IMR-90 (cell line): ENCODE measurements around the gene UGT1A10. TPM values are rescaled to one million over a fixed set of nuclear protein-coding genes. Genes with fewer than 3 reads are reported as not detected.

Experiments used
- ATAC-seq: fragments of 200-7000 bp; cut with Tn5 transposase; 2 replicates; pipeline ENCODE4 v1.9.1; 2020; ENCODE audit warnings: low read depth, mild to moderate bottlenecking, moderate library complexity
- BruUV-seq: library from RNA; stranded (reverse); fragments of 400-500 nt; replicated peaks from 2 replicates; lab custom pipeline; 2021; lab: Mats Ljungman, UMichigan
- CTCF ChIA-PET: fragments of 300-600 bp; formaldehyde crosslinking; extraction: SDS; loops from one replicate; lab custom pipeline; 2021; ENCODE audit warnings: antibody characterized with exemption; lab: Yijun Ruan, JAX
- POLR2A ChIA-PET: fragments of 300-600 bp; sonication (Branson Sonifier 250); formaldehyde crosslinking; loops from one replicate; lab custom pipeline; 2022; ENCODE audit warnings: antibody characterized with exemption; ENCODE audit not compliant: unreplicated experiment; lab: Charles Lee
- DNase-seq: peaks from one replicate; pipeline ENCODE4 v3.0.0; 2013
- H2AFZ ChIP-seq: replicated peaks from 2 replicates; pipeline ENCODE3; 2013; ENCODE audit warnings: low read length, mild to moderate bottlenecking; ENCODE audit not compliant: poor library complexity
- H2AK5ac ChIP-seq: 2 replicates; pipeline ENCODE4 v1.6.1; 2013; ENCODE audit warnings: low read depth, low read length, inconsistent platforms
- H2AK9ac ChIP-seq: replicated peaks from 2 replicates; pipeline ENCODE3; 2013; ENCODE audit warnings: mild to moderate bottlenecking, low read depth, low read length, moderate library complexity; ENCODE audit not compliant: poor library complexity
- H2BK120ac ChIP-seq: 2 replicates; pipeline ENCODE4 v1.6.1; 2013; ENCODE audit warnings: low read depth, low read length, inconsistent platforms
- H2BK15ac ChIP-seq: 3 replicates; pipeline ENCODE4 v1.6.1; 2013; ENCODE audit warnings: low read depth, low read length, inconsistent platforms
- H2BK20ac ChIP-seq: 2 replicates; pipeline ENCODE4 v1.6.1; 2013; ENCODE audit warnings: low read depth, mild to moderate bottlenecking, inconsistent platforms, low read length, moderate library complexity
- H2BK5ac ChIP-seq: 2 replicates; pipeline ENCODE4 v1.6.1; 2013; ENCODE audit warnings: mild to moderate bottlenecking, low read depth, low read length, inconsistent platforms; ENCODE audit not compliant: poor library complexity, severe bottlenecking
- H3K14ac ChIP-seq: replicated peaks from 2 replicates; pipeline ENCODE4 v1.6.1; 2013; ENCODE audit warnings: low read depth, low read length, inconsistent platforms
- H3K18ac ChIP-seq: 2 replicates; pipeline ENCODE4 v1.6.1; 2013; ENCODE audit warnings: low read depth, low read length, control low read depth
- H3K23ac ChIP-seq: 2 replicates; pipeline ENCODE4 v1.6.1; 2013; ENCODE audit warnings: low read depth, low read length, inconsistent platforms
- H3K27ac ChIP-seq: 2 replicates; pipeline ENCODE4 v1.5.1; 2013; ENCODE audit warnings: mild to moderate bottlenecking, control low read depth, low read length; ENCODE audit not compliant: insufficient read depth
- H3K27me3 ChIP-seq: 2 replicates; pipeline ENCODE4 v1.6.1; 2013; ENCODE audit warnings: low read length; ENCODE audit not compliant: control insufficient read depth, insufficient read depth
- H3K36me3 ChIP-seq: 2 replicates; pipeline ENCODE4 v1.6.1; 2013; ENCODE audit warnings: low read length, mixed read lengths; ENCODE audit not compliant: control insufficient read depth, insufficient read depth
- H3K4ac ChIP-seq: 2 replicates; pipeline ENCODE4 v1.6.1; 2013; ENCODE audit warnings: low read depth, low read length, inconsistent platforms
- H3K4me1 ChIP-seq: 2 replicates; pipeline ENCODE4 v1.6.1; 2013; ENCODE audit warnings: low read length, mixed read lengths; ENCODE audit not compliant: control insufficient read depth, insufficient read depth
- H3K4me2 ChIP-seq: 2 replicates; pipeline ENCODE4 v1.6.1; 2013; ENCODE audit warnings: low read depth, mild to moderate bottlenecking, control low read depth, low read length, moderate library complexity
- H3K4me3 ChIP-seq: 2 replicates; pipeline ENCODE4 v1.5.1; 2013; ENCODE audit warnings: low read depth, mild to moderate bottlenecking, control low read depth, low read length, moderate library complexity; ENCODE audit not compliant: insufficient read depth
- H3K56ac ChIP-seq: 2 replicates; pipeline ENCODE4 v1.6.1; 2013; ENCODE audit warnings: low read length, inconsistent platforms; ENCODE audit not compliant: insufficient read depth; ENCODE audit errors: extremely low read depth
- H3K79me1 ChIP-seq, 2 experiments: 2 replicates each; pipeline ENCODE4 v1.6.1; 2013; ENCODE audit warnings: low read length in 2 of 2, inconsistent platforms in 1 of 2, low read depth in 1 of 2
- H3K9ac ChIP-seq: 2 replicates; pipeline ENCODE4 v1.6.1; 2013; ENCODE audit warnings: low read depth, low read length, control low read depth
- H3K9me1 ChIP-seq: 2 replicates; pipeline ENCODE4 v1.6.1; 2013; ENCODE audit warnings: low read length, inconsistent platforms; ENCODE audit not compliant: insufficient read depth
- H3K9me3 ChIP-seq: 2 replicates; pipeline ENCODE4 v1.6.1; 2013; ENCODE audit warnings: low read length; ENCODE audit not compliant: control insufficient read depth, insufficient read depth
- H4K20me1 ChIP-seq: 2 replicates; pipeline ENCODE4 v1.6.1; 2013; ENCODE audit warnings: low read length, inconsistent platforms; ENCODE audit not compliant: insufficient read depth
- H4K5ac ChIP-seq: 2 replicates; pipeline ENCODE4 v1.6.1; 2013; ENCODE audit warnings: mild to moderate bottlenecking, low read depth, low read length, control low read depth
- H4K8ac ChIP-seq, 2 experiments: 2 replicates each; pipeline ENCODE4 v1.6.1; 2013; ENCODE audit warnings: low read depth in 2 of 2, low read length in 2 of 2, control low read depth in 1 of 2, inconsistent platforms in 1 of 2
- H4K91ac ChIP-seq: 2 replicates; pipeline ENCODE4 v1.6.1; 2013; ENCODE audit warnings: low read depth, low read length, inconsistent platforms; ENCODE audit not compliant: insufficient read depth
- CHD1 ChIP-seq: IDR thresholded peaks from 2 replicates; pipeline ENCODE4 v1.6.1; 2012; ENCODE audit warnings: low read depth, low read length, improper control_type of control experiment
- WGBS, 2 experiments: methylation state at CpG; one replicate each; pipeline versions ENCODE4 v1.1.5 to v1.1.7; 2013; ENCODE audit warnings: missing lambda C conversion rate in 2 of 2; ENCODE audit not compliant: insufficient read length in 1 of 2; ENCODE audit errors: extremely low coverage in 2 of 2; 5-methylcytosine and 5-hydroxymethylcytosine counted together
- dilution Hi-C: fragments of 300-500 bp; cut with HindIII; formaldehyde crosslinking; loops from one replicate; pipeline ENCODE4 v1.14.3; 2018; ENCODE audit warnings: low sequenced_read_pairs; ENCODE audit not compliant: unreplicated experiment
- in situ Hi-C: fragments of 300-500 bp; cut with MboI; formaldehyde crosslinking; loops from 3 replicates; pipeline ENCODE4 v1.14.3; 2019; ENCODE audit warnings: low sequenced_read_pairs, inconsistent platforms, mixed read lengths
- intact Hi-C: fragments of 100-400 bp; cut with micrococcal nuclease; formaldehyde crosslinking; loops from 2 replicates; pipeline ENCODE4 v1.10.0; 2022
- polyA plus RNA-seq, 3 experiments: library from polyadenylated mRNA; depleted of rRNA; stranded (reverse); fragments of >200 nt; gene quantifications; 2 replicates each; pipeline ENCODE4 v1.2.3, GENCODE V29; 2012; ENCODE audit warnings: low replicate concordance in 1 of 3
- total RNA-seq: library from RNA; depleted of rRNA; stranded (reverse); fragments of >200 nt; gene quantifications from 2 replicates; pipeline ENCODE4 v1.2.3, GENCODE V29; 2012

The UGT1A10 gene
- total and polyA plus RNA-seq, 2 of the 4 experiments (the other 2 are of a cell fraction), result not detected

GRCh38 chr2:233603520-233603919, 32.7 kb upstream of the UGT1A10 start:
- Histone ChIP-seq H2AK5ac (no peak overlapping the region), H3K9me1 (no peaks in the 10 kb centered on the region), H3K56ac (no peak overlapping the region), H3K18ac (no peak overlapping the region), H4K8ac (no peak overlapping the region), H2AK9ac (no peak overlapping the region), H3K36me3 (no peaks in the 10 kb centered on the region), H3K4me2 (no peak overlapping the region), H4K20me1 (no peaks in the 10 kb centered on the region), H3K14ac (no peak overlapping the region), H3K27ac (no peak overlapping the region), H2BK5ac (no peak overlapping the region), H2AFZ (no peak overlapping the region), H3K4me3 (no peak overlapping the region), H3K4me1 (no peaks in the 10 kb centered on the region), H2BK120ac (no peak overlapping the region), H2BK15ac (no peak overlapping the region), H4K91ac (no peak overlapping the region), H3K9ac (no peak overlapping the region), H3K27me3 (peaks cover 4% of the 10 kb centered on the region; the same call in 1 of the 2 replicates), H3K4ac (no peak overlapping the region), H4K5ac (no peak overlapping the region), H3K23ac (no peak overlapping the region; the same call in 1 of the 2 replicates), H3K79me1 (no peaks in the 10 kb centered on the region), H3K9me3 (no peaks in the 10 kb centered on the region), H2BK20ac (no peak overlapping the region)
- no peak for DNase-seq
- WGBS, 2 experiments, result no CpG with 5 or more reads among the region's 4 CpGs
- in situ Hi-C loops (no loop called here), intact Hi-C loops (no loop called here), dilution Hi-C loops (no loop called here)
- ChIA-PET POLR2A (no interaction called here), CTCF (no interaction called here)
- TF ChIP-seq CHD1, result no peak
- BruUV-seq, result no TSS peak
- no peak for ATAC-seq
